PC-3 (cell line): ENCODE results near the gene FBLIM1. TPM values are rescaled to one million over a fixed set of nuclear protein-coding genes. Genes with fewer than 3 reads are reported as not detected.

Experiments
- ATAC-seq: fragments of 200-7000 bp; cut with Tn5 transposase; 2 replicates; pipeline ENCODE4 v1.9.1; 2020; ENCODE audit warnings: mild to moderate bottlenecking, moderate library complexity
- BruUV-seq: library from RNA; stranded (reverse); fragments of 400-500 nt; replicated peaks from 2 replicates; lab custom pipeline; 2021; lab: Mats Ljungman, UMichigan
- CTCF ChIA-PET: fragments of 300-600 bp; sonication (Branson Sonifier 250); formaldehyde crosslinking; loops from one replicate; lab custom pipeline; 2022; ENCODE audit warnings: antibody characterized with exemption; lab: Charles Lee
- POLR2A ChIA-PET: fragments of 300-600 bp; sonication (Branson Sonifier 250); formaldehyde crosslinking; loops from one replicate; lab custom pipeline; 2022; ENCODE audit warnings: antibody characterized with exemption; ENCODE audit not compliant: unreplicated experiment; lab: Charles Lee
- DNase-seq: peaks from one replicate; pipeline ENCODE4 v3.0.0-alpha.2; 2015
- H2AFZ ChIP-seq: fragments of 300-600 bp; sonication (generic); 2 replicates; pipeline ENCODE4 v1.6.0; 2016; ENCODE audit warnings: antibody characterized with exemption, low read length
- H3F3A ChIP-seq: fragments of 300-600 bp; sonication (generic); one replicate; pipeline ENCODE4 v1.6.0; 2017; ENCODE audit warnings: antibody characterized with exemption, low read length, control low read depth, mild to moderate bottlenecking; ENCODE audit not compliant: unreplicated experiment
- H3K27ac ChIP-seq: fragments of 300-600 bp; sonication (generic); 2 replicates; pipeline ENCODE4 v1.5.1; 2016; ENCODE audit warnings: mild to moderate bottlenecking, low read length
- H3K27me3 ChIP-seq: fragments of 300-600 bp; sonication (generic); 2 replicates; pipeline ENCODE4 v1.6.1; 2016; ENCODE audit warnings: low read length, mixed read lengths
- H3K36me3 ChIP-seq: fragments of 300-600 bp; sonication (generic); 2 replicates; pipeline ENCODE4 v1.6.1; 2016; ENCODE audit warnings: low read depth, mixed run types, low read length, mixed read lengths
- H3K4me1 ChIP-seq: fragments of 300-600 bp; sonication (generic); 2 replicates; pipeline ENCODE4 v1.5.1; 2016; ENCODE audit warnings: low read length; ENCODE audit not compliant: insufficient read depth
- H3K4me2 ChIP-seq: fragments of 300-600 bp; sonication (generic); 2 replicates; pipeline ENCODE4 v1.6.0; 2016; ENCODE audit warnings: low read length
- H3K4me3 ChIP-seq: fragments of 300-600 bp; sonication (generic); 2 replicates; pipeline ENCODE4 v1.5.1; 2016; ENCODE audit warnings: mild to moderate bottlenecking, low read length, mixed read lengths
- H3K79me2 ChIP-seq: fragments of 300-600 bp; sonication (generic); 2 replicates; pipeline ENCODE4 v1.6.1; 2017; ENCODE audit warnings: low read length, mixed read lengths
- H3K9ac ChIP-seq: fragments of 300-600 bp; sonication (generic); 2 replicates; pipeline ENCODE4 v1.6.0; 2016; ENCODE audit warnings: mild to moderate bottlenecking, low read length
- H3K9me2 ChIP-seq: fragments of 300-600 bp; sonication (generic); replicated peaks from 2 replicates; pipeline ENCODE4 v1.6.1; 2016; ENCODE audit warnings: mixed run types, low read length, mixed read lengths
- H3K9me3 ChIP-seq: fragments of 300-600 bp; sonication (generic); 2 replicates; pipeline ENCODE4 v1.6.1; 2016; ENCODE audit warnings: low read length, mixed read lengths
- H4K20me1 ChIP-seq: fragments of 300-600 bp; sonication (generic); 2 replicates; pipeline ENCODE4 v1.6.1; 2016; ENCODE audit warnings: low read length, mixed read lengths
- EZH2 ChIP-seq: fragments of 300-600 bp; sonication (generic); IDR thresholded peaks from one replicate; pipeline ENCODE4 v1.6.1; 2017; ENCODE audit warnings: antibody characterized with exemption, mild to moderate bottlenecking, low read length; ENCODE audit not compliant: unreplicated experiment
- EZH2phosphoT487 ChIP-seq: fragments of 300-600 bp; sonication (generic); IDR thresholded peaks from 2 replicates; pipeline ENCODE4 v1.6.1; 2018; ENCODE audit warnings: mild to moderate bottlenecking, antibody characterized with exemption, low read length, borderline replicate concordance
- intact Hi-C: fragments of 100-400 bp; cut with micrococcal nuclease; formaldehyde crosslinking; loops from 2 replicates; pipeline ENCODE4 v1.9.0; 2023
- total RNA-seq: library from RNA; depleted of rRNA; stranded (reverse); fragments of >200 nt; gene quantifications from 2 replicates; pipeline ENCODE4 v1.2.3, GENCODE V29; 2014
- TF ChIP-seq, protein P1 (sequence below): fragments of 300-600 bp; sonication (generic); conservative IDR thresholded peaks from 2 replicates; pipeline ENCODE4 v1.5.1; 2017; ENCODE audit warnings: antibody characterized with exemption, low read depth, mild to moderate bottlenecking, low read length

FBLIM1 gene
- total RNA-seq, 1 experiment from 2014 or later = 74.1 TPM

DNA sequence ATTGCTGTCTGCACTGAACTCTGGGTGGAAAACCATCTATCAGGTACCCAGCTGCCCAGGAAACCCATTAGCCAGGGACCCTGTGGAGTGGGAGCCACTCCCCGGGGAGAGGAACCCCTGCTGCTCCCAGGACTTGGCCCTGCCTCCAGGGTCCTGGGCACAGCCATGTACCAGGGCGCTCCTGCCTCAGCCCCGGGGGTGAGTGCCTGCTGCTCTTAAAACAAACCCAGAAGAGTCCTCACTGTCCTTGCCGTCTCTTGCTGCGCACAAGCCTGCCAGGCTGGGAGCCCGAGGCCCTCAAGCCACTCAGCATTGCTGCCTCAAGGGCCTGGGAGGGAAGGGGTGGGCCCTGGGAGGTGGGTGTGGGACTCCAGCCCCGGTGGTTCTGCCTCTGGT is 25.9 kb upstream of the FBLIM1 start:
- H2AFZ ChIP-seq = no peak overlapping the region
- no peak for DNase-seq
- no TSS peak for BruUV-seq
- H3K4me2 ChIP-seq = no peak overlapping the region
- H3K9me2 ChIP-seq = no peaks in the 10 kb centered on the region
- POLR2A ChIA-PET = no interaction called here
- no peak overlapping the region for H3K9ac ChIP-seq
- H3F3A ChIP-seq = no peaks in the 10 kb centered on the region
- no peaks in the 10 kb centered on the region for H3K27me3 ChIP-seq
- H3K4me3 ChIP-seq = no peak overlapping the region
- intact Hi-C loops = no loop called here
- 0 out of 2 replicates have a peak, but pooled peaks cover 3% of the 10 kb centered on the region for H3K36me3 ChIP-seq
- no peaks in the 10 kb centered on the region for H3K9me3 ChIP-seq
- CTCF ChIA-PET = no interaction called here
- H3K27ac ChIP-seq = no peak overlapping the region
- H4K20me1 ChIP-seq = no peaks in the 10 kb centered on the region
- ATAC-seq = no peak
- TF ChIP-seq EZH2 (no peak), EZH2phosphoT487 (no peak)
- TF ChIP-seq, protein P1, sequence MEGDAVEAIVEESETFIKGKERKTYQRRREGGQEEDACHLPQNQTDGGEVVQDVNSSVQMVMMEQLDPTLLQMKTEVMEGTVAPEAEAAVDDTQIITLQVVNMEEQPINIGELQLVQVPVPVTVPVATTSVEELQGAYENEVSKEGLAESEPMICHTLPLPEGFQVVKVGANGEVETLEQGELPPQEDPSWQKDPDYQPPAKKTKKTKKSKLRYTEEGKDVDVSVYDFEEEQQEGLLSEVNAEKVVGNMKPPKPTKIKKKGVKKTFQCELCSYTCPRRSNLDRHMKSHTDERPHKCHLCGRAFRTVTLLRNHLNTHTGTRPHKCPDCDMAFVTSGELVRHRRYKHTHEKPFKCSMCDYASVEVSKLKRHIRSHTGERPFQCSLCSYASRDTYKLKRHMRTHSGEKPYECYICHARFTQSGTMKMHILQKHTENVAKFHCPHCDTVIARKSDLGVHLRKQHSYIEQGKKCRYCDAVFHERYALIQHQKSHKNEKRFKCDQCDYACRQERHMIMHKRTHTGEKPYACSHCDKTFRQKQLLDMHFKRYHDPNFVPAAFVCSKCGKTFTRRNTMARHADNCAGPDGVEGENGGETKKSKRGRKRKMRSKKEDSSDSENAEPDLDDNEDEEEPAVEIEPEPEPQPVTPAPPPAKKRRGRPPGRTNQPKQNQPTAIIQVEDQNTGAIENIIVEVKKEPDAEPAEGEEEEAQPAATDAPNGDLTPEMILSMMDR = no peak
- no peaks in the 10 kb centered on the region for H3K4me1 ChIP-seq
- no peaks in the 10 kb centered on the region for H3K79me2 ChIP-seq

DNA sequence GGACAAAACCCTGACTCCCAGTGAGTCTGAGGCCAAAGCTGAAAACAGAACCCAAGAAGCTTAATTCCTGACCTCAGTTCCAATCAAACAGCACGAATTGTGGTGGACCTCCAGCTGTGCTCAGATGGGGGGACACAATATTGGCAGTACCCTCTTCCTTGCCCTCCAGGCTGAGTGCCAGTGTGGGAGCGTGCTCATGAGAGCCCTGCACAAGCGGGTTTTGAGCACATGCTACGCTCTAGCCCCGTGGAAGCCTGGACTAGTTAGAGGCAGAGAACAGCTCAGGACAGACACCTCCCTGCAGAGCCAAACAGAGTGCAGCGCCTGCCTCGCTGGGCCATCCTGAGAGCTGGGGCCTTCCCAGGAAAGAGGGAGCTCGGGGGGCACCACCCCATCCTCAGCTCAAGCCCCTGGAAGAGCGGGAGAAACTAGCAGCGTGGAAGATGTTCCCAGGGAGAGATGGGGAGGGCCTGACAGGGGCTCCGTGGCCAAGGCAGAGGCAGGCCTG is 25.3 kb upstream of the FBLIM1 start:
- no peak overlapping the region for H2AFZ ChIP-seq
- 0 out of 2 replicates have a peak, but pooled peaks cover 3% of the 10 kb centered on the region for H3K36me3 ChIP-seq
- H3K27me3 ChIP-seq = no peaks in the 10 kb centered on the region
- ChIA-PET CTCF (no interaction called here), POLR2A (no interaction called here)
- no peaks in the 10 kb centered on the region for H3F3A ChIP-seq
- no peaks in the 10 kb centered on the region for H3K9me2 ChIP-seq
- H3K9me3 ChIP-seq = no peaks in the 10 kb centered on the region
- H3K4me3 ChIP-seq = no peak overlapping the region
- no peaks in the 10 kb centered on the region for H3K79me2 ChIP-seq
- no peaks in the 10 kb centered on the region for H4K20me1 ChIP-seq
- no peak for TF ChIP-seq EZH2
- no peak for TF ChIP-seq EZH2phosphoT487
- TF ChIP-seq, protein P1 = no peak
- no peak overlapping the region for H3K9ac ChIP-seq
- ATAC-seq (no peak), DNase-seq (no peak)
- BruUV-seq = no TSS peak
- H3K27ac ChIP-seq = no peak overlapping the region
- no peak overlapping the region for H3K4me2 ChIP-seq
- no peaks in the 10 kb centered on the region for H3K4me1 ChIP-seq
- intact Hi-C loops = no loop called here

DNA sequence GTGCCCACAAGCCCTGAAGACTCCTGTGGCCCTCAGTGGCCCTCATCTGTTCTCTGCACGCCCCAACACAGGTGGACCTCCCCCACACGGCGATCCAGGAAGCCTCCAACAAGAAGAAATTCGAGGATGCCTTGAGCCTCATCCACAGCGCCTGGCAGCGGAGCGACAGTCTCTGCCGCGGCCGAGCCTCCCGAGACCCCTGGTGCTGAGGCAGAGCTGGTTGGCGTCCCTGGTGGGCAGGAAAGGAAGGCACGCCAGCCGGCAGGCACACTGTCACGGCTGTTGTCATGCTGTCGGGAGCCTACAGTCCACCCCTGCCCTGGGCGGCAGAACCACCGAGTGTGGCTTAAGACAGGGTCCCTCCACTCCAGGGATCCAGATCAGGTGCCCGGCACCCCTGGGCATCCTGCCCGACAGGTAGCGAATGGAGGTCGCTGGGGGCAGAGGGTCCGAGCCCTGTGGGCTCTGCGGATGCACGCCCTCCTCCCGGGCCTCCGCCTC is 24.8 kb upstream of the FBLIM1 start:
- no peaks in the 10 kb centered on the region for H4K20me1 ChIP-seq
- no peak overlapping the region for H3K4me2 ChIP-seq
- no peaks in the 10 kb centered on the region for H3K4me1 ChIP-seq
- no peaks in the 10 kb centered on the region for H3K9me3 ChIP-seq
- CTCF ChIA-PET = no interaction called here
- no peaks in the 10 kb centered on the region for H3K9me2 ChIP-seq
- ATAC-seq = no peak
- intact Hi-C loops = no loop called here
- TF ChIP-seq EZH2 (no peak), EZH2phosphoT487 (no peak)
- TF ChIP-seq, protein P1 = no peak
- H3K9ac ChIP-seq = no peak overlapping the region
- no TSS peak for BruUV-seq
- DNase-seq = no peak
- no peaks in the 10 kb centered on the region for H3K27me3 ChIP-seq
- no peak overlapping the region for H3K27ac ChIP-seq
- no peaks in the 10 kb centered on the region for H3F3A ChIP-seq
- POLR2A ChIA-PET = no interaction called here
- no peak overlapping the region for H2AFZ ChIP-seq
- H3K4me3 ChIP-seq = no peak overlapping the region
- H3K79me2 ChIP-seq = no peaks in the 10 kb centered on the region
- H3K36me3 ChIP-seq = 0 out of 2 replicates have a peak, but pooled peaks cover 3% of the 10 kb centered on the region
